PC-9 (cell line): ENCODE data around the gene CNNM2. TPM values are rescaled to one million over a fixed set of nuclear protein-coding genes. Genes with fewer than 3 reads are reported as not detected.

Source experiments
- BruUV-seq: library from RNA; stranded (reverse); fragments of 400-500 nt; replicated peaks from 2 replicates; lab custom pipeline; 2021; lab: Mats Ljungman, UMichigan
- CTCF ChIA-PET: fragments of 300-600 bp; sonication (Branson Sonifier 250); formaldehyde crosslinking; loops from one replicate; lab custom pipeline; 2022; ENCODE audit warnings: antibody characterized with exemption; lab: Charles Lee
- POLR2A ChIA-PET: fragments of 300-600 bp; sonication (Branson Sonifier 250); formaldehyde crosslinking; loops from one replicate; lab custom pipeline; 2022; ENCODE audit warnings: antibody characterized with exemption; ENCODE audit not compliant: unreplicated experiment; lab: Charles Lee
- DNase-seq, 2 experiments: peaks; one replicate each; pipeline versions ENCODE4 v3.0.0 to v3.0.0-alpha.2; 2015 to 2022; ENCODE audit warnings: mixed read lengths in 1 of 2
- H2AFZ ChIP-seq: fragments of 200-600 bp; sonication (generic); 2 replicates; pipeline ENCODE4 v1.8.1; 2017; ENCODE audit warnings: antibody characterized with exemption
- H3F3A ChIP-seq: fragments of 200-600 bp; sonication (generic); 2 replicates; pipeline ENCODE4 v1.8.1; 2017; ENCODE audit warnings: antibody characterized with exemption, mild to moderate bottlenecking, low read depth; ENCODE audit not compliant: insufficient read depth
- H3K27ac ChIP-seq: fragments of 200-600 bp; sonication (generic); 2 replicates; pipeline ENCODE4 v1.6.1; 2016; ENCODE audit warnings: mixed run types
- H3K27me3 ChIP-seq: fragments of 200-600 bp; sonication (generic); 2 replicates; pipeline ENCODE4 v1.6.1; 2016; ENCODE audit warnings: low read depth, mixed run types; ENCODE audit not compliant: insufficient read depth
- H3K36me3 ChIP-seq: fragments of 200-600 bp; sonication (generic); 2 replicates; pipeline ENCODE4 v1.6.1; 2016; ENCODE audit warnings: low read depth, mixed run types
- H3K4me1 ChIP-seq: fragments of 200-600 bp; sonication (generic); replicated peaks from 2 replicates; pipeline ENCODE4 v1.6.1; 2016; ENCODE audit warnings: mixed run types; ENCODE audit not compliant: insufficient read depth
- H3K4me2 ChIP-seq: fragments of 200-600 bp; sonication (generic); 2 replicates; pipeline ENCODE4 v1.6.1; 2017; ENCODE audit warnings: mixed run types
- H3K4me3 ChIP-seq: fragments of 200-600 bp; sonication (generic); 2 replicates; pipeline ENCODE4 v1.6.1; 2016; ENCODE audit warnings: mixed run types
- H3K79me2 ChIP-seq: fragments of 200-600 bp; sonication (generic); 2 replicates; pipeline ENCODE4 v1.6.1; 2017; ENCODE audit warnings: low read depth, mixed run types
- H3K9me2 ChIP-seq: fragments of 200-600 bp; sonication (generic); 2 replicates; pipeline ENCODE4 v1.8.1; 2017; ENCODE audit warnings: mild to moderate bottlenecking; ENCODE audit not compliant: insufficient read depth
- H3K9me3 ChIP-seq: fragments of 200-600 bp; sonication (generic); 2 replicates; pipeline ENCODE4 v1.8.1; 2016; ENCODE audit warnings: low read depth; ENCODE audit not compliant: insufficient read depth
- H4K20me1 ChIP-seq: fragments of 200-600 bp; sonication (generic); 2 replicates; pipeline ENCODE4 v1.8.1; 2017; ENCODE audit not compliant: insufficient read depth
- EZH2 ChIP-seq: fragments of 200-600 bp; sonication (generic); IDR thresholded peaks from 2 replicates; pipeline ENCODE4 v1.8.0; 2017; ENCODE audit warnings: antibody characterized with exemption, low read depth
- intact Hi-C: fragments of 100-400 bp; cut with micrococcal nuclease; formaldehyde crosslinking; loops from one replicate; pipeline ENCODE4 v1.10.0; 2022; ENCODE audit not compliant: unreplicated experiment
- total RNA-seq: library from RNA; stranded (reverse); gene quantifications from 2 replicates; pipeline ENCODE4 v1.2.3, GENCODE V29; 2021
- TF ChIP-seq, protein P1 (sequence below): fragments of 200-600 bp; sonication (generic); conservative IDR thresholded peaks from 2 replicates; pipeline ENCODE4 v1.6.1; 2017; ENCODE audit warnings: mixed run types, antibody characterized with exemption, mild to moderate bottlenecking, moderate library complexity

Gene CNNM2
- total RNA-seq, 1 experiment from 2014 or later, result 8.8 TPM

DNA sequence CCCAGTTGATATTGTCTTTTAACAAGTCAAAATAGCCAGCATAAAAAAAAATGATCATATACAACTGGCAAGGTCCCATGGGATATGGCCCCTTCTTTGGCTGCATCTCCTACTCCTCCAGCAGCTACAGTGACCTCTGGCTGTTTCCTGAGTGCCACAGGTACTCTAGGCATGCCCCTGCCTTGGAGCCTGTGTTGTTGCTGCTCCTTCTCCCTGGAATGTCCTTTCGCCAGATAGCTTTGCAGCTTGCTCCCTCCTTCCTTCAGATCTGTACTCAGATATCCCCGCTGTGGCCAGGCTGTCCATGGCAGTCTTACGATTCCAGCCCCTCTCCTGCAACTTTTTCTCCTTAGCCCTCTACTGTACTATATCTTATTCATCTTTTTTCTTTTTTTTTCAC is 23.3 kb downstream of the CNNM2 start:
- Histone ChIP-seq H3K27me3 (no peaks in the 10 kb centered on the region), H3F3A (no peaks in the 10 kb centered on the region), H3K79me2 (no peaks in the 10 kb centered on the region), H3K4me1 (no peaks in the 10 kb centered on the region), H3K4me3 (no peak overlapping the region), H3K9me2 (no peaks in the 10 kb centered on the region), H3K27ac (no peak overlapping the region), H4K20me1 (no peaks in the 10 kb centered on the region), H3K36me3 (no peaks in the 10 kb centered on the region), H3K4me2 (no peak overlapping the region), H3K9me3 (no peaks in the 10 kb centered on the region), H2AFZ (no peak overlapping the region)
- no peak for DNase-seq
- TF ChIP-seq EZH2, result no peak
- TF ChIP-seq, protein P1, sequence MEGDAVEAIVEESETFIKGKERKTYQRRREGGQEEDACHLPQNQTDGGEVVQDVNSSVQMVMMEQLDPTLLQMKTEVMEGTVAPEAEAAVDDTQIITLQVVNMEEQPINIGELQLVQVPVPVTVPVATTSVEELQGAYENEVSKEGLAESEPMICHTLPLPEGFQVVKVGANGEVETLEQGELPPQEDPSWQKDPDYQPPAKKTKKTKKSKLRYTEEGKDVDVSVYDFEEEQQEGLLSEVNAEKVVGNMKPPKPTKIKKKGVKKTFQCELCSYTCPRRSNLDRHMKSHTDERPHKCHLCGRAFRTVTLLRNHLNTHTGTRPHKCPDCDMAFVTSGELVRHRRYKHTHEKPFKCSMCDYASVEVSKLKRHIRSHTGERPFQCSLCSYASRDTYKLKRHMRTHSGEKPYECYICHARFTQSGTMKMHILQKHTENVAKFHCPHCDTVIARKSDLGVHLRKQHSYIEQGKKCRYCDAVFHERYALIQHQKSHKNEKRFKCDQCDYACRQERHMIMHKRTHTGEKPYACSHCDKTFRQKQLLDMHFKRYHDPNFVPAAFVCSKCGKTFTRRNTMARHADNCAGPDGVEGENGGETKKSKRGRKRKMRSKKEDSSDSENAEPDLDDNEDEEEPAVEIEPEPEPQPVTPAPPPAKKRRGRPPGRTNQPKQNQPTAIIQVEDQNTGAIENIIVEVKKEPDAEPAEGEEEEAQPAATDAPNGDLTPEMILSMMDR, result no peak
- CTCF ChIA-PET, result no interaction called here
- intact Hi-C loops, result no loop called here
- POLR2A ChIA-PET, result no interaction called here
- no TSS peak for BruUV-seq

GRCh38 chr10:102945449-102945848 is 27.4 kb downstream of the CNNM2 start:
- Histone ChIP-seq H3K9me3 (no peaks in the 10 kb centered on the region), H3K79me2 (no peaks in the 10 kb centered on the region), H3K27me3 (no peaks in the 10 kb centered on the region), H3K4me2 (no peak overlapping the region), H3K36me3 (no peaks in the 10 kb centered on the region), H3K4me3 (no peak overlapping the region), H3K4me1 (no peaks in the 10 kb centered on the region), H3K9me2 (no peaks in the 10 kb centered on the region), H2AFZ (no peak overlapping the region), H3F3A (no peaks in the 10 kb centered on the region), H4K20me1 (no peaks in the 10 kb centered on the region), H3K27ac (no peak overlapping the region)
- BruUV-seq, result no TSS peak
- CTCF ChIA-PET, result interaction anchor here (0.5 kb wide), 1 partner anchor 653 kb away, joined by 3 read pairs; no protein-coding TSS in a partner anchor
- intact Hi-C loops, result no loop called here
- DNase-seq, result no peak
- POLR2A ChIA-PET, result no interaction called here
- TF ChIP-seq EZH2, result no peak
- TF ChIP-seq, protein P1, result no peak

DNA sequence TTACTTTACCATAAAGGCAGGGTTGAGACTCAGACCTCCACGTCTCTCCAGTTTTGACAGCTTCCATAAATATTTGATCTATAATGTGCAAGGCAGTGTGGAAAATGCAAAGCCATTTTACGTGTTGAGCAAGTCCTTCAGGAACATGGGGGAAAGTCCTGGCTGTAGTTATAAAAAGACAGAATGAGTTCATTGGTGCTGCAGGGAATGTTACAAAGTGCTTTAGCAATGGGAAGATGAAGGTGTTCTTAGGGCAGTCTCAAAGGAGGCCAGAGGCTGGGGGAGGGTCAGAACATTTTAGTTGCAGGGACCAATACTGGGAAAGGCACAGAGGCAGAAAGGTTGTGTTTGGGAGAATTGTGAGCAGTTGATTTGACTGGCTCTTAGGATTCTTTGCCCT is 27.9 kb downstream of the CNNM2 start:
- BruUV-seq, result no TSS peak
- Histone ChIP-seq H3K4me2 (no peak overlapping the region), H3K79me2 (no peaks in the 10 kb centered on the region), H3K27me3 (no peaks in the 10 kb centered on the region), H4K20me1 (no peaks in the 10 kb centered on the region), H3K9me2 (no peaks in the 10 kb centered on the region), H3K27ac (no peak overlapping the region), H3K4me1 (no peaks in the 10 kb centered on the region), H3K4me3 (no peak overlapping the region), H2AFZ (no peak overlapping the region), H3F3A (no peaks in the 10 kb centered on the region), H3K36me3 (no peaks in the 10 kb centered on the region), H3K9me3 (no peaks in the 10 kb centered on the region)
- ChIA-PET POLR2A (no interaction called here), CTCF (interaction anchor here (0.5 kb wide), 1 partner anchor 652 kb away, joined by 3 read pairs; no protein-coding TSS in a partner anchor)
- intact Hi-C loops, result no loop called here
- DNase-seq, result no peak
- TF ChIP-seq, protein P1, result no peak
- no peak for TF ChIP-seq EZH2
